T-helper 1 cell (primary cell): ENCODE data around the gene CDS2.

Experiments
- DNase-seq, 5 donors: peaks; one replicate each; pipeline ENCODE4 v3.0.0-alpha.2; 2012 to 2020

CDS2 gene

DNA sequence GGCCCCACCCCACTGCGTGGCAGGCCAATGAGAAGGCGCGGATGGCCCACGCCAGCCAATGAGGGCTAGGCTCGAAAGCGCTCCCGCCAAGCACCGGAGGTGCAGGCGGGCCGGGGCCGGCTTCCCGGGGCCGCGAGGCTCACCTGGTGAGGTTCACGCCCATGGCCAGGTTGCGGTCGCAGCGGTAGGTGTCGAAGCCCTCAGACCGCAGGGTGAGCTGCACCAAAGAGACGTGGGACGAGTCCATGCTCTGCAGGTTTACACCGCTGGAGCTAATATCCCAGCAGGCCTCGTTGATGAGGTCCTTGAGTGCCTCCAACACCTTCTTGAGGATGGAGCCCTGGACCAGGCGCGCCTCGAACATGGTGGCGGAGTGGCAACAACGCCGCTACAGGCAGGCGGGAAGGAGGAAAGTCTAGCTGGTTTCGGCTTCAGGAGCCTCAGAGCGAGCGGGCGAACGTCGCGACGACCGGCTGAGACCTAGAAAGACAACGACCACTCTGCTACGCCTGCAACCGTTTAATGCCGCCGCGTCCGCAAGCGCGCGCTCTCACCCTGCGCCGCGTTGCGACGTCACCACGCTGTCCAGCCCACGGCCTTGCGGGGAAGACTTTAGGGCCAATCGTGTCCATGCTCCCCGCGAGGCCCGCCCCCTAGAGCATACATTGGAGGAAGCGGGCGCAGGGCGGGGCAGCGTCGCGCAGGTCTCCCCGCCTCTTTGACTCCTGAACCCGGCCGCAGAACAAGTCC, 7.2 kb upstream of the CDS2 start, which contains the start of gene PCNA:
PCNA (minus strand) TSS at position 524 of the 750 bp plus-strand sequence; CDS start at position 364, 160 bp downstream.
- DNase-seq: peak; percentile 88 to 99 (median 93)

DNA sequence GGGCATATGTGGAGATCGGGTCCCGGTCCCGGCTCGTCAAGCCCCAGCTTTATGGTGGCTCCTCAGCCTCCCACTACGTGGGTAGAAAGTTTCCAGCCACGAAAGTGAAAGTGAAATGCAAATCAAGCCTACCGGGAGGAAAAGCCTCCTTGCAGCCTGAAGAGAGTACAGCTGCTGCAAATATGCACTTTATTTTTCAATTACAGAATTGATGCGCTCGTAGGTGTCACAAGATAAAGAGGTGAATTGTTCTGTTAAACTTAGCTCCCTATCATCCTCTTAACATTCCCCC, 6.7 kb upstream of the CDS2 start:
- DNase-seq: no peak

DNA sequence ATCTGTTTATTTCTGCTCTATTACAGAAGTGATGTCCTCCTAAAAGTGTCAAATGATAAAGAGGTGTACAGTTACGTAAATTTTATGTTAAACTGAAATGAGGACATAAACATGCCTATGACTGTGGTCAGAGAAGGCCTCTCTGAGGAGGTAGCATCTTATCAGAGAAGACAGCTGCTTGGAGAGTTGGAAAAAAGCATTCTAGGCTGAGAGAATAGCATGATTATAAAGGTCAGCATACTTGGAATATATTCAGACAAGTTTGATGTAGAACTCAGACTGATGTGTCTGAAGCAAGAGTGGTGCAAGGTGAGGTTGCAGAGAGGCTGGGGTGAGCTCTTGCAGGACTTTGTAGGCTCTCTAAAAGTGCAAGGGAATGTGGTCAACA, 3.9 kb upstream of the CDS2 start:
- DNase-seq: no peak

DNA sequence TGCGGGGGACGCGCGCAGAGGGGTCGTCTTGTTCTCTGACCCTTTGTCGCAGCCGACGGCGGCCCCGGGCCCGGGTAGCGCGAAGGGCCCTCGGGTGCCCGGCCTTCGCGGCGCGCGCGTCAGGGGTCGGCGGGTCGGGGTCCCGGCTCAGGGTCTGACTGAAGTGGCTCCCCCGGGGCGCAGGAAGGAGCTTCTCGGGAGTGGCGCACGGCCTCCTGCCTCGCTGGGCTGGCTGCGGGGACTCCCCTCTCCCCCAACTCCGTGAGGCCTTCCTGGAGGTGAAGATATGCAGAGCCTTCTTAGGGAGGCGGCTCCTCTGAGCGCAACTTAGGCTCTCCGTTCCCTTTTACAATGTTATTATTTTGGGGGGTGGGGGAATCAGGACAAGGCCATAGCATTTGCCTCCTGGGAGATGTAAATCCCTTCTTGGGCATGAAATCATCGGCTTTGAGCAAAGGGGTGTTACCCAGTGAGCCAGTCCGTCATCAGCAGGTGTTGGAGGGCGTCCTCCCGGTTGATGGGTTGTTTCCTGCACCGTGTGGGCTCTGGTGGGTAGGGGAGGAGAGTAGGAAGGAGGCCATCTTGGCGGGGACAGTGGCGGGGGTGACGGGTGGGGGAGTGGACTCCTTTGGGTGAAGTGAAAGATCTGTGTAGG, 523 bp downstream of the CDS2 start:
- DNase-seq: peak; percentile 57 to 78 (median 63)

DNA sequence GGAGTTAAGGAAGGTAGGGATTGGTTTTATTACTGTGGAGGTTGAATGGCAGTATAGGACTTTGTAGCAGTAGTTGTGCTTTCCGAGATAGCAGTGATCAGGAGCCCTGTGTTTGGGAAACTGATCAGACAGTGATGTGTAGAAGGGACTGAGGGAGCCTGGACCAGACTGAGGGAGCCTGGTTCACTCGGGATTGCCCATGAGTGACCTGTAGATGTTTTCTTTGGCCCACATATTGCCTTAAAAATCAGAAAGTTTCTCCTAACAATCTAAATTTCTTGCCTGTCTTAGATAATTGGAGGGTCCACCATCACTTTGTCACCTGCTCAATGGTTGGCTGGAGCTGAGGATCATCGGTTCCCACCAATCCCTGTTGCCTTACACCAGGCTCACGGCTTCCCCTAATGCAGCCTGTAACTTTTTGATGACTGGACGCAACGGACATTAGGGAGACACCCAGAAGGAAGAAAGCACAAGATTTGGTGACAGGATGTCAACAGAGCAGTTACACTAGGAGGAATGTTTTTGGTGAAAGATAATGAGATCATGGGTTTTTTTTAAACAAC, 1.1 kb downstream of the CDS2 start:
- no peak for DNase-seq

DNA sequence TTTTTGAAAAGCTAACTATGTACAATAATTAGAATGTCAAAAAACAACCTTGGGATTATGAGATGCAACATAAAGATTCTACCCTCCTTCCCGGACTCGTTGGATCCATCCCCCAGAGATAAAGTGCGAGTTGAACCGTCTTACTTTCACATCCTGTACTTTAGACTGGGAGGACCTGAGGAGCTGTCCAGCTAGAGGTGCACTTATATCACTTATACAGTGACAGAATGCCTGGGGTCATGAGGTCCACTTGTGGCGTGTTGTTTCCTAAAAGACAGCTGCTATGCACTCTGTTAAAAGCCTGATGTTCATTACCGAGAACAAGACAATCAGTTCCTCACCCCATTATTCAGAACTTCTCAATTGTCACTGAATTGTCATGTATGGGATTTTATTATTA, 2.1 kb downstream of the CDS2 start:
- no peak for DNase-seq

DNA sequence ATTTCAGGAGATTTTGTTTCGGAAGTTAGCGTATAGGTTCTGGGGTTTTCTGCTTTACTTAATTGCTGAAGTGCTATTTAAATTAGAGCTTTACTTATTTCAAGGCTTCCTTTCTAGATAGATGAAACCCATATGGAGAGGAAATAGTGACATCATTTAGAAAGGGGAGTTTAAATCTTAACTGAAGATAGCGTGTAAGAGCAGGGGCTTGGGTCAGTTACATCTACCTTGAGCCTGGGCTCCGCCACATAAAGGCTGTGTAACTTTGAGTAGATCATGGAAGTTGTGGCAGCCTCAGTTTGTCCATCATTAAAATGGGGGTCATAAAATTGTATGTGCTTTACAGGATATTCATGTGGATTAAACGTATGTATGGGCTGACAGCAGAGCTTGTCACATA, 4.7 kb downstream of the CDS2 start:
- no peak for DNase-seq

DNA sequence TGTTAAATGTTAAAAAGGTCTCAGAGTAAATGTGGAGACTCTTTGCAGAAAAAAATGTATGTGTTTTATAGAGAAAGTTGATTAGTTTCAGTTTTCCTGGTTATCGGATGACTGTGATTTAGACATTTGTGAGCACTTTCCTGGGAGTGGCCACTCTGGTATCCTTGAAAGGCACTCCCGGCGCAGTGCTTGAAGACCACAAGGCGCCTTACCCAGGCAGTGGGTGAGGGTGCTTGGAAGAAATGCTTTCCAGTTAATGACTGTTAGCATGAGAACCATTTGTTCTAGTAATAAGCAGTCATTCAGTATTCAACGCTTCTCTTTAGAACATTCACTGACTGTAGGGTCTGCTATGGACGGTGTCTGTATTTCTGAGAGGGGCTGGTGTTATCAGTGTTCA, 7.2 kb downstream of the CDS2 start:
- no peak for DNase-seq

DNA sequence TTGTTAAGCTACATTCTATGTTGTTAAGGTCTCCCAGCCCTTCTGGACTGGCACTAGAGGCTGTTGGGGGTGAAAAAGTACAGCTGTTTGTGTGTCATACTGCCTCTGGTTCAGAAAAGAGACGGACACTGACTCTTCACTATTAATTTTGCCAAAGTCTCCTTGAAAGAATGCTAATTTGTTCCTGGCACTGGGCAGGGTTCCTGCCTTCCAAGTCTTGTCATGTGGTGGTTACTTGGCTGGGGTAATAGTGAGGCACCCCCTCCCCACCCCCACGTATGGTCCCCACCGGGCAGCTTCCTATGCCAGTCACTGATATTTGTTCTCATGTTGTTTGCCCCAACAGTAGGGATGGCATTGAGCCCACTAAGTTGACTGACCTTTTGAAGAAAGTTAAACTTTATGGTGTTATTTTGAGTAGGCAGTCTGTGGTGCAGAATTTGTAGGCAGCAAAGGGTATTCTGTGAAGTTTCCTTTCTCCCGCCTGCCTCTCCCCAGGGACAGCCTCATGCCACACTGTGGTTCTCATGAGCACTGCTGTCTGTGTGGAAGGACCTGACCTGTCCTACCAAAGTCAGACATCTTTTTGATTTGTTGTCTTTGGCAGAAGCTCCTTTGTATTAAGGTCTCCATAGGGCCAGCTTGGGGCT, 8.7 kb downstream of the CDS2 start:
- no peak for DNase-seq

DNA sequence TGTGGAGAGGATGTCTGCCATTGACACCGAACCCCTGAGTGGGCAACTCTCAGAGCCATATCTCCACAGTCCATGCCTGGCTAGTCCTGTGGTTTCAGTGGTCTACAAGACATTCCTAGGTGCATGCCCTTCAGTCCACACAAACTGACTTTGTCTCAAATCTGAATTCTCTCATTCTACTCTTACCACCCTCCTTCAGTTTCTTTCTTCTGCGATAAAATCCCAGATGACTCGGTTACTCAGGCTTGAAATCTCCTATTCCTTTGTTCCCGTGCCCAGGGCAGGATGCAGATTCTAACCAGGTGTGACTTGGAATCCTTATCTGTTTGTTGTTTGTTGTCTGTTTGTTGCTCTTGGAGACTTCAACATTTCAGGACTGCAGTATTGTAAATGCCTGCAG, 9.3 kb downstream of the CDS2 start:
- DNase-seq: no peak

DNA sequence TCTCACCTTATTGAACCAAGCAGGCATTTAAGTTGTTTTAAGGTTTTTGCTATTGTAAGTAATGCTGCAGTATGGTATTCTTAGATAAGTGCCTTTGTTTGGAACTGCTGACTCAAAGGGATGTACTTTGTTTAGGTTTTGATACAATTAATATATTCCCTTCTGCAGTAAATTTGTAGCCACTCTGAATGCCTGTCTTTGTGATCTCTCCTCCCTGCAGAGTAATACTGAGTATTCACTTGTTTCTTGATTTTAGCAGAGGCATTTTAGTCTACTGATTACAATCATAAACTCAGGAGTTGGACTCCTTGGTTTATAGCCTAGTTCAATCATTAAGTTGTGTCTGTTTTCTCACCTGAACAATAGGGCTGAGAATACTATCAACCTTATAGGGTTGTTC, 13.4 kb downstream of the CDS2 start:
- DNase-seq: no peak

DNA sequence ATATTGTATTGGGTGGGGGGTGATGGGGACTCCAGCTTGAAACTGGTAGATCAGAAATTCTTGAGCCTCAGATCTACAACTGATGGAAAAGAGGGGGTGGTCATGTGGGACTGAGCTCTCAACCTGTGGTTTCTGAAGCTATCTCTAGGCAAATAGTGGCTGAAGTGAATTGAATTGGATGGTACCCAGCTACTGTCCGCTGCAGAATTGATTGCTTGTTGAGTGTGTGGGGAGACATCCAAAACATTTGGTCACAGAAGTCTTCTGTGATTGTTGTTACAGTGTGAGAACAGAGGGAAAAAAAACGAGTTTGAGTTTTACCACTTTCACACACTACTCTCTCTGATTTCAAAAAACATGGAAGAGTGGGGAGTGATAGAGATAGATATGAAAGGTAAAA, 14.8 kb downstream of the CDS2 start:
- no peak for DNase-seq

DNA sequence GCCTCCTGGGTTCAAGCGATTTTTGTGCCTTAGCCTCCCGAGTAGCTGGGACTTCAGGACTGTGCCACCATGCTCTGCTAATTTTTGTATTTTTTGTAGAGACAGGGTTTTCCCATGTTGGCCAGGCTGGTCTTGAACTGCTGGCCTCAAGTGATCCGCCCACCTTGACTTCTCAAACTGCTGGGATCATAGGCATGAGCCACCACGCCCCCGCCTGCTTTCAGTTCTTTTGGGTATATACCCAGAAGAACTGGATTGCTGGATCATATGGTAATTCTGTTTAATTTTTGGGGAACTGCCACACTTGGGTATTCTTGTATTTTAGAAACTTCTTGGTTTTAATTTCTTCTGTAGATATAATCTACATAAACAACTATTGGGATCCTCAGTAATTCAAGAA, 17.0 kb downstream of the CDS2 start:
- DNase-seq: no peak

DNA sequence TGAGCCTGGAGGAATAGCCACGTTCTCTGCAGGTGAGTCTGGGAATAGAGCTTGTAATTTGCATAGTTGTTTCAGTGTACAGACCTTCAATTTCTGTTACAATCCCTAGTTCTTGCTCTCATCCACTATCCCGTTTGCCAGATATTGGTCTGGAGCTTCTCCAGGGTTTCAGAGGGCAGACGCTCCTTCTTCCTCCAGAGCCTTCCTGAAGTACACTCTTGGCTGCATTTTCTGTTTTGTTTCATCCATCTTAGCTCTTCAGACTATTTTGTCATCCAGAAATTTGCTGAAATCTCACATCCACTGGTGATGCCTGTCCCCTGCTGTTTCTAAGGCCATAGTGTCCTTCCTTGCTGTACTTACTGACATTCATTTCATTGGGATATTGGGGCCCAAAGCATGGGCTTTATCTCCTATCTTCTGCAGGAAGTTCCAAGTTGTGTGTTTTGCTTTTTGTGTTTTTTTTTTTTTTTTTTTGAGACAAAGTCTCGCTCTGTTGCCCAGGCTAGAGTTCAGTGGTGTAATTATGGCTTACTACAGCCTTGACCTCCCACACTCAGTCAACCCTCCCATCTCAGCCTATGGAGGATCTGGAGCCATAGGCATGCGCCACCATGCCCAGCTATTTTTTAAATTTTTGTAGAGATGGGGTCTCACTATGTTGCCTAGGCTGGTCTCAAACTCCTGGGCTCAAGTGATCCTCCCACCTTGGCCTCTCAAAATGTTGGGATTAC, 18.7 kb downstream of the CDS2 start:
- no peak for DNase-seq

DNA sequence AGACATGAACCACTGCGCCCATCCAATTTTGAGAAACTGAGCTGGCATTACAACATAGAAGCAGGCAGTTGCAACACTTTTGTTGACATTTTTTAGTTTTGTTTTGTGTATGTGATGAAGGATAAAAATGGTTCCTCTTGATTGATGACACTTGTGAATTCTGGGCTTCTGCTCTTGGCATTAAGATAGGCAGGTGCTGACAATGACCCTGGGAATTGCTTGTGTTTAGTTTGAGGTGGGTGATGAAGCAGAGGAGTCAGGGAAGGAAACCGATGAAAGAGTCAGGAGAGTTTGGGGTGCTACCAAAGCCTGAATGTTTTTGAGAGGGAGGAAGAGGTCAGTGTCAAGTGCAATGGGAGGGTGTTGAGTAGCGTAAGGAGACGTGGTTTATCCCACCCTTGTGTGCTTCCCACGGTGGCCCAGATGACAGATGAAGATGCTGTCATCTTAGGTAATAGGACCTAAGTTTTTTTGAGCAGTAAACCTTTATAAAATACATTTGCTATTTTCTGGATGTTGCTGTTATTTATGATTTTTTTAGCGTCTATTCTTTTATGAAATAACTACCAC, 19.4 kb downstream of the CDS2 start:
- DNase-seq: no peak

DNA sequence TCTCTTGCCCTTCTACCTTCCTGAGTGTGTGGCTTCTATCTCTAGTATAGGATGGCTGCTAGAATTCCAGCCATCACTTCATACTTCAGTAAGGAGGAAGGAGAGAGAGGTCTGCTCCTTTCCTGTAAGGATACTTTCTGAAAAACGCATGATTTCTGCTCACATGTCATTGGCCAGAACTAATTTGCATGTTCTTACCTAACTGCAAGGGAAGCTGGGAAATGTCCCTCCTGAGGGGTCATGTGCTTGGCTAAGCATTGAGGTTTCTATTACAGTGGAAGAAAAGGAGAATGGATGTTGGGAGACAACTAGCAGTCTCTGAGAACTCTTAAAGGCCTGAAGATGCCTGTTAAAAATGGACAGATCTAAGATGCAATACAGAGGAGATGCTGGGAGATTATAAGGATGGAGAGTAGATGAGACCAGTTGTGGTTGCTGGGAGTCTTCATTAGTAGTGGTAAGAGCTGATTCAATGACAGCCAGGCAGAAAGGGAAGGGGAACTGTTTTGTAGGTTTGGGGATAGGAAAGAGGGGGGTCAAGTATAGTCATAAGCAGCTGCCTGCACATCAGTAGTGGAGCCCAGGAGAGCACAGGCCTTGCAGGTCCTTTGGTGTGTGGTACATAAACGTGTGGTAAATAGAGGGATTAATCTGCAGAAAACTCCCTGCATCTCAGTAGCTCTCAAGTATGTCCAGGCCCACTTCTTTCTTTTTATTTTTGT, 20.2 kb downstream of the CDS2 start:
- DNase-seq: no peak

DNA sequence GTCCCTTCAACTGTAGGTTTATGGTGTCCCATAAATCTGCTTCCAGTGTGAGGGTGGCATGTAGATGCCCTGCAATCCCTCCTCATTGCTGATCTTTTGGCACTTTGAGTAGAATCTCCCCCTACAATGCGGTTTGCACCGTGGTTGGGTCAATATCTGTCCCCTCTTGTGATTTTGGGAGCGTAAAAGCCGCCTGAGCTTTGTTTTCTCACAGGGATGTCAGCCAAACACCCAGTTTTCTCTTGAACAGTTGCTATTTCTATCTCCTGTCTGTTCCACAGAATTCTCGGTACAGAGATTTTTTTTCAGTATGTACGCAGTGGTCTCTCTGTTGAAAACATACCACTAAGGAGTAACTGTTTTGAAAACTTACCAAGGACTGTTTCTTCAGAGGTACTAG, 21.8 kb downstream of the CDS2 start:
- DNase-seq: no peak

DNA sequence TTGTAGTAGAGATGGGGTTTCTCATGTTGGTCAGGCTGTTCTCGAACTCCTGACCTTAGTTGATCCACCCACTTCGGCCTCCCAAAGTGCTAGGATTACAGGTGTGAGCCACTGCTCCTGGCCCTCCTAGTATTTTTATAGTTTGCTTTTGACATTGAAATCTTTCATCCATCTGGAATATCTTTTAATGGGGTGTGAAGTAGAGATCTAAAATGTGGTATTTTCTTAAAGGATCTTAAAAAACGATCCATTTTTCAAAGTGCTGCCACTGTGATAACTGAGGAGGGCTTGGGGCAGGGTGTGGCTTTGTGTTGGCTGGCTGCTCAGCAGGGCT, 23.1 kb downstream of the CDS2 start:
- DNase-seq: no peak

DNA sequence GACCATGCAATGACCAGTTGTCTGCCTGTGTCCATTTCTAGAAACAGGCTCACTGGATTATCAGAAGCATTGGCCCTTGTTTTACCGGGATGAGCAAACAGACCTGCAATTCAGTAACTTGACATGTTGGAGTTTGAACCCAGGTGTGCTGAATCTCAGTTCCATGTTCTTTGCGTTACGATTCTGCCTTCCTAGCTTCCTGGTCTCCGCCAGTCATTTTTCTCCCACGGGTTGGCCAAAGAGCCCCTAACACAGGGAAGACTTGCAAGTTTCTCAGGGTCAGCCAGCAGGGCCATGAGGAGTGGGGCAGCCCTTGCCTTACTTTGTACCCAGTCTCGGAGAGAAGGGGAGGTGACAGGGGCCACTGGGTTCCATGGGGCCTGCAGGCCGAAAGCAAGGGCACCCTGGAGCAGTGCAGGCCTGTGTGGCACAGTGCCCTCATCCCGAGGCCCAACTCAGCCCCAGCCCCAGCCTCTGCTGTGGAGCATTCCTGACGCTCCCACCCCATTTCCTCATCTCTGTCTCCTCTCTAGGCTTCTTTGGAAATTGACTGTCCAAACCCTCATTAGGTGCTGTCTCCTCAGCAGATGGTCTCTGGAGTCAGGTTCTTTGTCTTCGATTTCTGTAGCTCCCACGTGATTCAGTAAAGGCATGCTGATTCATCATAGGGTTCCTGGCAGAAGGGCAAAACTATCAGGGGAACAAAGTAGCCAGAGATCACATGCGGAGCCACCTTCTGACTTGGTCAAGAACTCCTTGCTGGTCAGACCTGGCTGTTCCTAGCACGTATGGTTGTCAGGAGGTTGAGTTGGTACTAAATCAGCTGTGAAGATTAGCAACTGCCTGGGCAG, 23.6 kb downstream of the CDS2 start:
- DNase-seq: no peak

DNA sequence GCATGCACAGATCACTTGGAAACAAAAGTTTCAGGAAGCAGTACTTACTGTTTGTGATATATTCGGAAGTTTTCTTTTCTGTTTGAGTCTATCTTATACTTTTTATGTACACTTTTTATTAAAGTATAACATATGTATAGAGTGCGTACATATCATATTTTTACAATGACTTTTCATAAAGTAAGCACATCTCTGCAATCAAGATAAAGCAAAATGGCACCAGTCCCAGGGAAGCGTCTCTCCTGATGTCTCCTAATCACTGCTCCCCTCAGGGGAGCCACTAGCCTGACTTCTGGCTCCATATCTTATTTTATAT, 26.3 kb downstream of the CDS2 start:
- DNase-seq: no peak
